Measurements from ENCODE around the gene BCR. TPM values are rescaled to one million over a fixed set of nuclear protein-coding genes. Genes with fewer than 3 reads are reported as not detected.
A peak's percentile ranks its signal among the peaks of the same experiment; 100 is the strongest.

The BCR gene
- total and polyA plus RNA-seq, 2 donors, result 17.9 to 22.8 TPM

DNA sequence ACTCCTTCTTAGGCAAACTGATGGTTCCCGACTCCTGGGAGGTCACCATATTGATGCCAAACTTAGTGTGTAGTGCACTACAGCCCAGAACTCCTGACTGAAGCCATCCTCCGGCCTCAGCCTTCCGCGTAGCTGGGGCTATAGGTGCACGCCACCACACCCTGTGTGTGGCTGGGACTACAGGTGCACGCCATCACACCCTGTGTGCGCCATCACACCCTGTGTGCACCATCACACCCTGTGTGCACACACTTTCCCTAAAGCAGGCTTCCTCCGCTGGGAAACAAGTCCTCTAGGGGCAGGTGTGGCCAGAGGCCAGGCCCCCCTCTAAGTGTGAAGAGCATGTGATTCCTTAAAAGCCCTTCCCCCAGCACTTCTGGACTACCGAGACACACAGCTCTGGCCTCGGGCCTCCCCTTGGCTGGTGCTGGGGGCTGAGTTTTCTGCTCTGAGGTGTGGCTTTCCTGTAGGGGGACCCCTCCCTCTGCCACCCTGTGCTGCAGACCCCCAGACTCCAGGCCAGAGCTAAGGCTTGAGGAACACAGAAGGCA lies 81.7 kb downstream of the BCR start:
- Histone ChIP-seq H3K27me3 (ENCODE audit: control insufficient read depth in 2 of 2, insufficient read depth in 1 of 2, low read length in 1 of 2) (no peaks in the 10 kb centered on the region), H3K4me1 (ENCODE audit: control insufficient read depth in 2 of 2, insufficient read depth in 2 of 2, low read length in 2 of 2) (no peaks in the 10 kb centered on the region), H3K27ac (ENCODE audit: low read depth in 1 of 2, low read length in 1 of 2) (no peak overlapping the region), H3K9me3 (ENCODE audit: control insufficient read depth in 2 of 2, insufficient read depth in 1 of 2, low read length in 1 of 2) (no peaks in the 10 kb centered on the region), H3K4me3 (ENCODE audit: low read length in 2 of 2) (no peak overlapping the region), H3K36me3 (ENCODE audit: control insufficient read depth in 2 of 2, insufficient read depth in 2 of 2, low read length in 1 of 2) (peaks cover 58 to 76% of the 10 kb centered on the region in 2 donors)
- 90% methylated on average over 10 of the region's 10 CpGs for WGBS
- no peak for DNase-seq (ENCODE audit: low read depth in 6 of 9, low spot score in 9 of 9)

GRCh38 chr22:23262518-23263332 lies 82.4 kb downstream of the BCR start:
- no peaks in the 10 kb centered on the region for H3K4me1 ChIP-seq (ENCODE audit: control insufficient read depth in 2 of 2, insufficient read depth in 2 of 2, low read length in 2 of 2)
- WGBS, result 96% methylated on average over 60 of the region's 60 CpGs
- H3K9me3 ChIP-seq (ENCODE audit: control insufficient read depth in 2 of 2, insufficient read depth in 1 of 2, low read length in 1 of 2), result no peaks in the 10 kb centered on the region
- peaks cover 54 to 71% of the 10 kb centered on the region in 2 donors for H3K36me3 ChIP-seq (ENCODE audit: control insufficient read depth in 2 of 2, insufficient read depth in 2 of 2, low read length in 1 of 2)
- no peak overlapping the region for H3K4me3 ChIP-seq (ENCODE audit: low read length in 2 of 2)
- H3K27me3 ChIP-seq (ENCODE audit: control insufficient read depth in 2 of 2, insufficient read depth in 1 of 2, low read length in 1 of 2), result no peaks in the 10 kb centered on the region
- no peak for DNase-seq (ENCODE audit: low read depth in 6 of 9, low spot score in 9 of 9)
- no peak overlapping the region for H3K27ac ChIP-seq (ENCODE audit: low read depth in 1 of 2, low read length in 1 of 2)

GRCh38 chr22:23263651-23264555 lies 83.6 kb downstream of the BCR start:
- Histone ChIP-seq H3K27me3 (ENCODE audit: control insufficient read depth in 2 of 2, insufficient read depth in 1 of 2, low read length in 1 of 2) (no peaks in the 10 kb centered on the region), H3K36me3 (ENCODE audit: control insufficient read depth in 2 of 2, insufficient read depth in 2 of 2, low read length in 1 of 2) (peaks cover 55 to 69% of the 10 kb centered on the region in 2 donors), H3K27ac (ENCODE audit: low read depth in 1 of 2, low read length in 1 of 2) (no peak overlapping the region), H3K9me3 (ENCODE audit: control insufficient read depth in 2 of 2, insufficient read depth in 1 of 2, low read length in 1 of 2) (no peaks in the 10 kb centered on the region), H3K4me1 (ENCODE audit: control insufficient read depth in 2 of 2, insufficient read depth in 2 of 2, low read length in 2 of 2) (peaks cover 0 to 4% of the 10 kb centered on the region in 2 donors), H3K4me3 (ENCODE audit: low read length in 2 of 2) (no peak overlapping the region)
- DNase-seq (ENCODE audit: low read depth in 6 of 9, low spot score in 9 of 9), result no peak
- 91% methylated on average over 20 of the region's 20 CpGs for WGBS

GRCh38 chr22:23264610-23265367 lies 84.5 kb downstream of the BCR start:
- Histone ChIP-seq H3K9me3 (ENCODE audit: control insufficient read depth in 2 of 2, insufficient read depth in 1 of 2, low read length in 1 of 2) (no peaks in the 10 kb centered on the region), H3K36me3 (ENCODE audit: control insufficient read depth in 2 of 2, insufficient read depth in 2 of 2, low read length in 1 of 2) (peaks cover 63 to 70% of the 10 kb centered on the region in 2 donors), H3K27ac (ENCODE audit: low read depth in 1 of 2, low read length in 1 of 2) (peak overlapping the region in 1 of 2 donors; percentile 21), H3K4me1 (ENCODE audit: control insufficient read depth in 2 of 2, insufficient read depth in 2 of 2, low read length in 2 of 2) (peaks cover 0 to 11% of the 10 kb centered on the region in 2 donors), H3K27me3 (ENCODE audit: control insufficient read depth in 2 of 2, insufficient read depth in 1 of 2, low read length in 1 of 2) (no peaks in the 10 kb centered on the region), H3K4me3 (ENCODE audit: low read length in 2 of 2) (no peak overlapping the region)
- WGBS, result 92% methylated on average over 19 of the region's 19 CpGs
- no peak for DNase-seq (ENCODE audit: low read depth in 6 of 9, low spot score in 9 of 9)

DNA sequence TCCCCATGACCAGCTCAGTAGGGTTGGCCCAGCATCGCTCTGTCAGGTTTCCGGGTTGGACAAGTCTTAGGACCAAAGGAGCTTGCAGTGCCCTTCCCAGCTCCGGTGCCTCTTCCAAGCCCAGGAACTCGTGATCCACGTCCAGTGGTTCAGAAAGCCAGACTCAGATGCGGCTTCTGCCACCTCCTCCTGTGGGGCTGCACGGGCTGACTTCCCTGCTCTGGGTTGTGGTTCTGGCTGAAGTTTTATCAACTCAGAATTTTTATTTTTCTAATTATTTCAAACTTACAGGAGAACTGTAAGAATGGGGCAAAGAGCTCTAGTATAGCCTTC lies 85.0 kb downstream of the BCR start:
- DNase-seq (ENCODE audit: low read depth in 6 of 9, low spot score in 9 of 9), result no peak
- WGBS, result 99% methylated on average over 7 of the region's 7 CpGs
- Histone ChIP-seq H3K4me1 (ENCODE audit: control insufficient read depth in 2 of 2, insufficient read depth in 2 of 2, low read length in 2 of 2) (peaks cover 0 to 16% of the 10 kb centered on the region in 2 donors), H3K4me3 (ENCODE audit: low read length in 2 of 2) (no peak overlapping the region), H3K27me3 (ENCODE audit: control insufficient read depth in 2 of 2, insufficient read depth in 1 of 2, low read length in 1 of 2) (no peaks in the 10 kb centered on the region), H3K27ac (ENCODE audit: low read depth in 1 of 2, low read length in 1 of 2) (no peak overlapping the region), H3K9me3 (ENCODE audit: control insufficient read depth in 2 of 2, insufficient read depth in 1 of 2, low read length in 1 of 2) (no peaks in the 10 kb centered on the region), H3K36me3 (ENCODE audit: control insufficient read depth in 2 of 2, insufficient read depth in 2 of 2, low read length in 1 of 2) (peaks cover 63 to 70% of the 10 kb centered on the region in 2 donors)

- DNase-seq (ENCODE audit: low read depth in 6 of 9, low spot score in 9 of 9), result no peak
- Histone ChIP-seq H3K4me1 (ENCODE audit: control insufficient read depth in 2 of 2, insufficient read depth in 2 of 2, low read length in 2 of 2) (peaks cover 0 to 28% of the 10 kb centered on the region in 2 donors), H3K27ac (ENCODE audit: low read depth in 1 of 2, low read length in 1 of 2) (no peak overlapping the region), H3K36me3 (ENCODE audit: control insufficient read depth in 2 of 2, insufficient read depth in 2 of 2, low read length in 1 of 2) (peaks cover 58 to 61% of the 10 kb centered on the region in 2 donors), H3K4me3 (ENCODE audit: low read length in 2 of 2) (no peak overlapping the region), H3K9me3 (ENCODE audit: control insufficient read depth in 2 of 2, insufficient read depth in 1 of 2, low read length in 1 of 2) (no peaks in the 10 kb centered on the region), H3K27me3 (ENCODE audit: control insufficient read depth in 2 of 2, insufficient read depth in 1 of 2, low read length in 1 of 2) (no peaks in the 10 kb centered on the region)
- 99% methylated on average over 4 of the region's 4 CpGs for WGBS
These were observed 86.5 kb downstream of the BCR start for GRCh38 chr22:23266780-23267179.

DNA sequence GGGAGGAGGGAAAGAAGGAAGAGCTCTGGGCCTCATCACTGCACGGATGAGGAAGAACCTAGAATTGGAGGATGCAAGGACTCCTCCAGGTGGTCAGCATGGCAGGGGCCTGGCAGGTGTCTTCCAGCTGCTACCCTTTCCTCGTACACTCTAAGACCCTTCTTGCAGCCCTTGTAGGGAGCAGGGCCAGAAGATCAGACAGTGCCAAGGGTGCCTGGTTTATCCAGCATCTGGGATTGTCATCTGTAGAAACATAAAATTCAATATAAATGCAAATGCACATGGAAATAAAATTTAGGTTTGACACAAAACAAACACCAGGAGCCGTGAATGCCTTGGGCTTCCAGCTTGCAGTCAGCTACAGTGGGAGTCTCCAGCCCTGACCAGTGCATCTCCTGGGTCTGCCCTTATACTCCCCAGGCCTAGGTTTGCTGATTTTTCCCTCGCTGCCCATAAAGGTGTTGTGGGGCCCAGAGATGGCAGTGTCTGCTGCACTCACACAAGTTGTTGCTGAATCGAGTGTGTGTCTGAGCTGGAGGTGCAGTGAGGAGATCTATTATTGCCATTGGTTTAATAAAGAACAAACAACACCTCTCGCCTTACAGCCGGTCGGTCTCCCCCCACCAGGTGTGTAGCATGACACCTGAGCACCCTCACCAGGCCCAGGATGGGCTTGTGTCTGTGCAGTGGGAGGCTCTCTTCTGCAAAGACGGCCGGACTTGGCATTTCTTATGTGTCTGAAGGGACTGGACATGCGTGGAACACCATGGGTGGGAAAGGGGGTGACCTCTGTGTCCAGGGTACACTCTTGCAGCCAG lies 87.1 kb downstream of the BCR start:
- 95% methylated on average over 11 of the region's 11 CpGs for WGBS
- no peak for DNase-seq (ENCODE audit: low read depth in 6 of 9, low spot score in 9 of 9)
- Histone ChIP-seq H3K27me3 (ENCODE audit: control insufficient read depth in 2 of 2, insufficient read depth in 1 of 2, low read length in 1 of 2) (no peaks in the 10 kb centered on the region), H3K4me3 (ENCODE audit: low read length in 2 of 2) (no peak overlapping the region), H3K36me3 (ENCODE audit: control insufficient read depth in 2 of 2, insufficient read depth in 2 of 2, low read length in 1 of 2) (peaks cover 56 to 62% of the 10 kb centered on the region in 2 donors), H3K4me1 (ENCODE audit: control insufficient read depth in 2 of 2, insufficient read depth in 2 of 2, low read length in 2 of 2) (peaks cover 0 to 28% of the 10 kb centered on the region in 2 donors), H3K27ac (ENCODE audit: low read depth in 1 of 2, low read length in 1 of 2) (no peak overlapping the region), H3K9me3 (ENCODE audit: control insufficient read depth in 2 of 2, insufficient read depth in 1 of 2, low read length in 1 of 2) (no peaks in the 10 kb centered on the region)

GRCh38 chr22:23268139-23268712 lies 87.9 kb downstream of the BCR start:
- H3K36me3 ChIP-seq (ENCODE audit: control insufficient read depth in 2 of 2, insufficient read depth in 2 of 2, low read length in 1 of 2), result peaks cover 58 to 70% of the 10 kb centered on the region in 2 donors
- H3K9me3 ChIP-seq (ENCODE audit: control insufficient read depth in 2 of 2, insufficient read depth in 1 of 2, low read length in 1 of 2), result no peaks in the 10 kb centered on the region
- H3K4me1 ChIP-seq (ENCODE audit: control insufficient read depth in 2 of 2, insufficient read depth in 2 of 2, low read length in 2 of 2), result peaks cover 0 to 28% of the 10 kb centered on the region in 2 donors
- H3K4me3 ChIP-seq (ENCODE audit: low read length in 2 of 2), result no peak overlapping the region
- WGBS, result 92% methylated on average over 22 of the region's 22 CpGs
- H3K27ac ChIP-seq (ENCODE audit: low read depth in 1 of 2, low read length in 1 of 2), result no peak overlapping the region
- DNase-seq (ENCODE audit: low read depth in 6 of 9, low spot score in 9 of 9), result no peak
- H3K27me3 ChIP-seq (ENCODE audit: control insufficient read depth in 2 of 2, insufficient read depth in 1 of 2, low read length in 1 of 2), result no peaks in the 10 kb centered on the region
